ENCODE measurements around the gene VPS41.

Gene VPS41

GRCh38 chr7:38927751-38928150, 18.8 kb upstream of the VPS41 start:
- no peak overlapping the region for H2AFZ ChIP-seq (ENCODE audit: low read depth)

GRCh38 chr7:38920731-38921130, 11.7 kb upstream of the VPS41 start:
- TF ChIP-seq, protein P1, sequence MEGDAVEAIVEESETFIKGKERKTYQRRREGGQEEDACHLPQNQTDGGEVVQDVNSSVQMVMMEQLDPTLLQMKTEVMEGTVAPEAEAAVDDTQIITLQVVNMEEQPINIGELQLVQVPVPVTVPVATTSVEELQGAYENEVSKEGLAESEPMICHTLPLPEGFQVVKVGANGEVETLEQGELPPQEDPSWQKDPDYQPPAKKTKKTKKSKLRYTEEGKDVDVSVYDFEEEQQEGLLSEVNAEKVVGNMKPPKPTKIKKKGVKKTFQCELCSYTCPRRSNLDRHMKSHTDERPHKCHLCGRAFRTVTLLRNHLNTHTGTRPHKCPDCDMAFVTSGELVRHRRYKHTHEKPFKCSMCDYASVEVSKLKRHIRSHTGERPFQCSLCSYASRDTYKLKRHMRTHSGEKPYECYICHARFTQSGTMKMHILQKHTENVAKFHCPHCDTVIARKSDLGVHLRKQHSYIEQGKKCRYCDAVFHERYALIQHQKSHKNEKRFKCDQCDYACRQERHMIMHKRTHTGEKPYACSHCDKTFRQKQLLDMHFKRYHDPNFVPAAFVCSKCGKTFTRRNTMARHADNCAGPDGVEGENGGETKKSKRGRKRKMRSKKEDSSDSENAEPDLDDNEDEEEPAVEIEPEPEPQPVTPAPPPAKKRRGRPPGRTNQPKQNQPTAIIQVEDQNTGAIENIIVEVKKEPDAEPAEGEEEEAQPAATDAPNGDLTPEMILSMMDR (conservative IDR thresholded peaks at IDR 0.05; ENCODE audit: low read depth, low read length), result no peak
- Histone ChIP-seq H4K20me1 (ENCODE audit: insufficient read depth) (no peaks in the 10 kb centered on the region), H3K4me3 (IDR thresholded peaks at IDR 0.05; ENCODE audit: insufficient read depth, low read depth, low read length) (no peak overlapping the region), H3K4me2 (no peak overlapping the region), H3K27me3 (ENCODE audit: insufficient read depth, low read depth) (no peaks in the 10 kb centered on the region), H3K9ac (no peak overlapping the region), H2AFZ (ENCODE audit: low read depth) (no peak overlapping the region), H3K79me2 (ENCODE audit: insufficient read depth, low read depth) (no peaks in the 10 kb centered on the region), H3K36me3 (ENCODE audit: insufficient read depth) (no peaks in the 10 kb centered on the region), H3K4me1 (ENCODE audit: low read depth, poor library complexity, severe bottlenecking) (no peaks in the 10 kb centered on the region), H3K27ac (no peak overlapping the region)

More at GRCh38 chr7:38927751-38928150, 18.8 kb upstream of the VPS41 start:
- H3K27ac ChIP-seq, result no peak overlapping the region
- no peaks in the 10 kb centered on the region for H3K36me3 ChIP-seq (ENCODE audit: insufficient read depth)
- TF ChIP-seq, protein P1 (conservative IDR thresholded peaks at IDR 0.05; ENCODE audit: low read depth, low read length), result no peak
- no peak overlapping the region for H3K9ac ChIP-seq
- no peaks in the 10 kb centered on the region for H3K27me3 ChIP-seq (ENCODE audit: insufficient read depth, low read depth)
- H3K4me3 ChIP-seq (IDR thresholded peaks at IDR 0.05; ENCODE audit: insufficient read depth, low read depth, low read length), result no peak overlapping the region
- H3K79me2 ChIP-seq (ENCODE audit: insufficient read depth, low read depth), result no peaks in the 10 kb centered on the region
- H4K20me1 ChIP-seq (ENCODE audit: insufficient read depth), result no peaks in the 10 kb centered on the region
- H3K4me2 ChIP-seq, result no peak overlapping the region
- no peaks in the 10 kb centered on the region for H3K4me1 ChIP-seq (ENCODE audit: low read depth, poor library complexity, severe bottlenecking)

- no peak overlapping the region for H2AFZ ChIP-seq (ENCODE audit: low read depth)
- no peak overlapping the region for H3K4me3 ChIP-seq (IDR thresholded peaks at IDR 0.05; ENCODE audit: insufficient read depth, low read depth, low read length)
- no peaks in the 10 kb centered on the region for H3K27me3 ChIP-seq (ENCODE audit: insufficient read depth, low read depth)
- H3K27ac ChIP-seq, result no peak overlapping the region
- H4K20me1 ChIP-seq (ENCODE audit: insufficient read depth), result no peaks in the 10 kb centered on the region
- no peak overlapping the region for H3K4me2 ChIP-seq
- no peaks in the 10 kb centered on the region for H3K79me2 ChIP-seq (ENCODE audit: insufficient read depth, low read depth)
- H3K36me3 ChIP-seq (ENCODE audit: insufficient read depth), result no peaks in the 10 kb centered on the region
- no peaks in the 10 kb centered on the region for H3K4me1 ChIP-seq (ENCODE audit: low read depth, poor library complexity, severe bottlenecking)
- no peak overlapping the region for H3K9ac ChIP-seq
- TF ChIP-seq, protein P1 (conservative IDR thresholded peaks at IDR 0.05; ENCODE audit: low read depth, low read length), result no peak
Measured at GRCh38 chr7:38916396-38916795, 7.4 kb upstream of the VPS41 start.

GRCh38 chr7:38909870-38910269, 879 bp upstream of the VPS41 start:
- Histone ChIP-seq H3K9ac (no peak overlapping the region), H3K4me3 (IDR thresholded peaks at IDR 0.05; ENCODE audit: insufficient read depth, low read depth, low read length) (no peak overlapping the region), H3K4me1 (ENCODE audit: low read depth, poor library complexity, severe bottlenecking) (peaks cover 34% of the 10 kb centered on the region), H3K4me2 (no peak overlapping the region), H2AFZ (ENCODE audit: low read depth) (no peak overlapping the region), H4K20me1 (ENCODE audit: insufficient read depth) (no peaks in the 10 kb centered on the region), H3K27ac (no peak overlapping the region), H3K36me3 (ENCODE audit: insufficient read depth) (no peaks in the 10 kb centered on the region), H3K79me2 (ENCODE audit: insufficient read depth, low read depth) (peaks cover 32% of the 10 kb centered on the region; the same call in 1 of the 2 replicates), H3K27me3 (ENCODE audit: insufficient read depth, low read depth) (no peaks in the 10 kb centered on the region)
- TF ChIP-seq, protein P1 (conservative IDR thresholded peaks at IDR 0.05; ENCODE audit: low read depth, low read length), result no peak
